Uterus (tissue), 2 donors: ENCODE results near the gene ZFPM1.

ENCODE experiments used
- CTCF ChIP-seq, 4 experiments: fragments of 200-600 bp in 2 of 4; fragments of 450-650 bp in 2 of 4; sonication (generic) in 2 of 4; IDR thresholded peaks; one replicate each; pipeline ENCODE4 v1.5.1; 2016 to 2019; ENCODE audit warnings: antibody characterized with exemption in 4 of 4, mild to moderate bottlenecking in 2 of 4, moderate library complexity in 1 of 4
- POLR2A ChIP-seq, 2 donors: fragments of 450-650 bp; IDR thresholded peaks; one replicate each; pipeline ENCODE4 v1.6.1; 2016; ENCODE audit warnings: antibody characterized with exemption in 2 of 2, mild to moderate bottlenecking in 1 of 2, moderate library complexity in 1 of 2

DNA sequence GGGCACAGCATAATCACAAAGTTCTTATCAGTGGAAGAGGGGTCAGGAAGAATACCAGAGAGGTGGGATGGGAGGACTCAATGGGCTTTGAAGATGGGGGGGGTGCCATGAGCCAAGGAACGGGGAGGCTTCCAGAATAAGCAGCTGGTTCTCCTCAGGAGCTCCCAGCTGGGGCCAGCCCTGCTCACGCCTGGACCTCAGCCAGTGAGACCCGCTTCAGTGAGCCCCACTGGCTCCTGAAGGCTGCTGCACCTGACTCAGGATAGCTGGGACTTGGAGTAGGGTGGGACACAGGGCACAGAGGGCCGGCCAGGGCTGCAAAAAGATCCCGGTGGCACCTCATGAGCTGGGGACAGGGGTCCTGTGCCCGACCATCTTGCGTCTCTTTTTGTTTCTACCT lies 92.7 kb downstream of the ZFPM1 start:
- TF ChIP-seq CTCF (IDR thresholded peaks at IDR 0.05) (no peak), POLR2A (IDR thresholded peaks at IDR 0.05) (no peak)
